ENCODE data around the gene CXCL3. TPM values are rescaled to one million over a fixed set of nuclear protein-coding genes. Genes with fewer than 3 reads are reported as not detected.

Gene CXCL3
- total and polyA plus RNA-seq, 10 of the 15 experiments (the other 5 are each of a cell fraction or from before 2014, with no cell fraction given), result not detected

DNA sequence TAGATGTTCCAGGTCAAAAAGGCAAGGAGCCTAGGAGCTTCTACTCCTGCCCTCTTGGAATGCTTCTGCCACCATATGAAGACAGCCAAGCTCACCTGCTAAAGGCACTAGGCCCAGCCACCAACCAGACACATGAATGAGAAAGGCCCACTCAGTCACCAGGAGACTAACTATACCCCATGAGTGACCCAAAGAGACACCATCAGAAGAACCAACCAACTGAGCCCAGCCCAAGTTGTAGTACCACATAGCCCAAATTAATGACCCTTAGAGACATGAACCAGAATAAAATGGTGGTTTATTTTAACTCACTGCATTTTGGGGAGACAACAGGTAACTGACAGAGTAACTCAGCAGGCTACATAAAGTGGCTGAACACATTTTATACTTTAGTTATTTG lies 22.9 kb upstream of the CXCL3 start (continued):
- TF ChIP-seq, protein P1, sequence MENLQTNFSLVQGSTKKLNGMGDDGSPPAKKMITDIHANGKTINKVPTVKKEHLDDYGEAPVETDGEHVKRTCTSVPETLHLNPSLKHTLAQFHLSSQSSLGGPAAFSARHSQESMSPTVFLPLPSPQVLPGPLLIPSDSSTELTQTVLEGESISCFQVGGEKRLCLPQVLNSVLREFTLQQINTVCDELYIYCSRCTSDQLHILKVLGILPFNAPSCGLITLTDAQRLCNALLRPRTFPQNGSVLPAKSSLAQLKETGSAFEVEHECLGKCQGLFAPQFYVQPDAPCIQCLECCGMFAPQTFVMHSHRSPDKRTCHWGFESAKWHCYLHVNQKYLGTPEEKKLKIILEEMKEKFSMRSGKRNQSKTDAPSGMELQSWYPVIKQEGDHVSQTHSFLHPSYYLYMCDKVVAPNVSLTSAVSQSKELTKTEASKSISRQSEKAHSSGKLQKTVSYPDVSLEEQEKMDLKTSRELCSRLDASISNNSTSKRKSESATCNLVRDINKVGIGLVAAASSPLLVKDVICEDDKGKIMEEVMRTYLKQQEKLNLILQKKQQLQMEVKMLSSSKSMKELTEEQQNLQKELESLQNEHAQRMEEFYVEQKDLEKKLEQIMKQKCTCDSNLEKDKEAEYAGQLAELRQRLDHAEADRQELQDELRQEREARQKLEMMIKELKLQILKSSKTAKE (IDR thresholded peaks at IDR 0.05; ENCODE audit: low read depth, poor library complexity, severe bottlenecking), result no peak
- TF ChIP-seq NBN (IDR thresholded peaks at IDR 0.05) (no peak), SMAD1 (IDR thresholded peaks at IDR 0.05; ENCODE audit: low read depth, partially characterized antibody) (no peak), YBX1 (IDR thresholded peaks at IDR 0.05) (no peak), MTA2 (IDR thresholded peaks at IDR 0.05; ENCODE audit: low read depth) (no peak)
- TF ChIP-seq, protein P2, sequence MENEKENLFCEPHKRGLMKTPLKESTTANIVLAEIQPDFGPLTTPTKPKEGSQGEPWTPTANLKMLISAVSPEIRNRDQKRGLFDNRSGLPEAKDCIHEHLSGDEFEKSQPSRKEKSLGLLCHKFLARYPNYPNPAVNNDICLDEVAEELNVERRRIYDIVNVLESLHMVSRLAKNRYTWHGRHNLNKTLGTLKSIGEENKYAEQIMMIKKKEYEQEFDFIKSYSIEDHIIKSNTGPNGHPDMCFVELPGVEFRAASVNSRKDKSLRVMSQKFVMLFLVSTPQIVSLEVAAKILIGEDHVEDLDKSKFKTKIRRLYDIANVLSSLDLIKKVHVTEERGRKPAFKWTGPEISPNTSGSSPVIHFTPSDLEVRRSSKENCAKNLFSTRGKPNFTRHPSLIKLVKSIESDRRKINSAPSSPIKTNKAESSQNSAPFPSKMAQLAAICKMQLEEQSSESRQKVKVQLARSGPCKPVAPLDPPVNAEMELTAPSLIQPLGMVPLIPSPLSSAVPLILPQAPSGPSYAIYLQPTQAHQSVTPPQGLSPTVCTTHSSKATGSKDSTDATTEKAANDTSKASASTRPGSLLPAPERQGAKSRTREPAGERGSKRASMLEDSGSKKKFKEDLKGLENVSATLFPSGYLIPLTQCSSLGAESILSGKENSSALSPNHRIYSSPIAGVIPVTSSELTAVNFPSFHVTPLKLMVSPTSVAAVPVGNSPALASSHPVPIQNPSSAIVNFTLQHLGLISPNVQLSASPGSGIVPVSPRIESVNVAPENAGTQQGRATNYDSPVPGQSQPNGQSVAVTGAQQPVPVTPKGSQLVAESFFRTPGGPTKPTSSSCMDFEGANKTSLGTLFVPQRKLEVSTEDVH (IDR thresholded peaks at IDR 0.05; ENCODE audit: low read depth, partially characterized antibody), result no peak
- TF ChIP-seq, protein P3, sequence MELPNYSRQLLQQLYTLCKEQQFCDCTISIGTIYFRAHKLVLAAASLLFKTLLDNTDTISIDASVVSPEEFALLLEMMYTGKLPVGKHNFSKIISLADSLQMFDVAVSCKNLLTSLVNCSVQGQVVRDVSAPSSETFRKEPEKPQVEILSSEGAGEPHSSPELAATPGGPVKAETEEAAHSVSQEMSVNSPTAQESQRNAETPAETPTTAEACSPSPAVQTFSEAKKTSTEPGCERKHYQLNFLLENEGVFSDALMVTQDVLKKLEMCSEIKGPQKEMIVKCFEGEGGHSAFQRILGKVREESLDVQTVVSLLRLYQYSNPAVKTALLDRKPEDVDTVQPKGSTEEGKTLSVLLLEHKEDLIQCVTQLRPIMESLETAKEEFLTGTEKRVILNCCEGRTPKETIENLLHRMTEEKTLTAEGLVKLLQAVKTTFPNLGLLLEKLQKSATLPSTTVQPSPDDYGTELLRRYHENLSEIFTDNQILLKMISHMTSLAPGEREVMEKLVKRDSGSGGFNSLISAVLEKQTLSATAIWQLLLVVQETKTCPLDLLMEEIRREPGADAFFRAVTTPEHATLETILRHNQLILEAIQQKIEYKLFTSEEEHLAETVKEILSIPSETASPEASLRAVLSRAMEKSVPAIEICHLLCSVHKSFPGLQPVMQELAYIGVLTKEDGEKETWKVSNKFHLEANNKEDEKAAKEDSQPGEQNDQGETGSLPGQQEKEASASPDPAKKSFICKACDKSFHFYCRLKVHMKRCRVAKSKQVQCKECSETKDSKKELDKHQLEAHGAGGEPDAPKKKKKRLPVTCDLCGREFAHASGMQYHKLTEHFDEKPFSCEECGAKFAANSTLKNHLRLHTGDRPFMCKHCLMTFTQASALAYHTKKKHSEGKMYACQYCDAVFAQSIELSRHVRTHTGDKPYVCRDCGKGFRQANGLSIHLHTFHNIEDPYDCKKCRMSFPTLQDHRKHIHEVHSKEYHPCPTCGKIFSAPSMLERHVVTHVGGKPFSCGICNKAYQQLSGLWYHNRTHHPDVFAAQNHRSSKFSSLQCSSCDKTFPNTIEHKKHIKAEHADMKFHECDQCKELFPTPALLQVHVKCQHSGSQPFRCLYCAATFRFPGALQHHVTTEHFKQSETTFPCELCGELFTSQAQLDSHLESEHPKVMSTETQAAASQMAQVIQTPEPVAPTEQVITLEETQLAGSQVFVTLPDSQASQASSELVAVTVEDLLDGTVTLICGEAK (IDR thresholded peaks at IDR 0.05; ENCODE audit: borderline replicate concordance), result no peak
- TF ChIP-seq, protein P4, sequence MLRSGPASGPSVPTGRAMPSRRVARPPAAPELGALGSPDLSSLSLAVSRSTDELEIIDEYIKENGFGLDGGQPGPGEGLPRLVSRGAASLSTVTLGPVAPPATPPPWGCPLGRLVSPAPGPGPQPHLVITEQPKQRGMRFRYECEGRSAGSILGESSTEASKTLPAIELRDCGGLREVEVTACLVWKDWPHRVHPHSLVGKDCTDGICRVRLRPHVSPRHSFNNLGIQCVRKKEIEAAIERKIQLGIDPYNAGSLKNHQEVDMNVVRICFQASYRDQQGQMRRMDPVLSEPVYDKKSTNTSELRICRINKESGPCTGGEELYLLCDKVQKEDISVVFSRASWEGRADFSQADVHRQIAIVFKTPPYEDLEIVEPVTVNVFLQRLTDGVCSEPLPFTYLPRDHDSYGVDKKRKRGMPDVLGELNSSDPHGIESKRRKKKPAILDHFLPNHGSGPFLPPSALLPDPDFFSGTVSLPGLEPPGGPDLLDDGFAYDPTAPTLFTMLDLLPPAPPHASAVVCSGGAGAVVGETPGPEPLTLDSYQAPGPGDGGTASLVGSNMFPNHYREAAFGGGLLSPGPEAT (IDR thresholded peaks at IDR 0.05; ENCODE audit: low read depth), result no peak
